SK-N-SH (cell line): ENCODE results near the gene FOXK1. TPM values are rescaled to one million over a fixed set of nuclear protein-coding genes. Genes with fewer than 3 reads are reported as not detected.

Experiments used
- CTCF ChIA-PET: fragments of 300-600, 350-600 bp; formaldehyde crosslinking; extraction: SDS; loops from one replicate; lab custom pipeline; 2021; lab: Yijun Ruan, JAX
- POLR2A ChIA-PET: fragments of 350-600 bp; sonication (Branson Sonifier 250); formaldehyde crosslinking; extraction: SDS; loops from one replicate; lab custom pipeline; 2020; ENCODE audit warnings: antibody characterized with exemption, inconsistent platforms; lab: Yijun Ruan, JAX
- DNase-seq: peaks from one replicate; pipeline ENCODE4 v3.0.0; 2012
- H2AFZ ChIP-seq: fragments of 200-600 bp; sonication (generic); 2 replicates; pipeline ENCODE4 v1.8.1; 2016; ENCODE audit warnings: antibody characterized with exemption, mild to moderate bottlenecking, low read depth
- H3F3A ChIP-seq: fragments of 200-600 bp; sonication (generic); replicated peaks from 2 replicates; pipeline ENCODE3; 2016; ENCODE audit warnings: antibody characterized with exemption, mild to moderate bottlenecking; ENCODE audit not compliant: insufficient read depth
- H3K27ac ChIP-seq, 2 experiments: fragments of 200-500 bp in 1 of 2; fragments of 200-600 bp in 1 of 2; sonication (Bioruptor generic) in 1 of 2; sonication (generic), shearing (Covaris generic) in 1 of 2; 2 replicates each; pipeline versions ENCODE4 v1.5.1 to v1.6.1; 2014 to 2016; ENCODE audit warnings: low read depth in 2 of 2, inconsistent platforms in 1 of 2, low read length in 1 of 2, mild to moderate bottlenecking in 1 of 2, mixed read lengths in 1 of 2
- H3K27me3 ChIP-seq: fragments of 200-600 bp; sonication (generic), shearing (Covaris generic); 2 replicates; pipeline ENCODE4 v1.6.1; 2016; ENCODE audit warnings: mixed run types; ENCODE audit not compliant: insufficient read depth
- H3K36me3 ChIP-seq, 2 experiments: fragments of 200-500 bp in 1 of 2; fragments of 200-600 bp in 1 of 2; sonication (Bioruptor generic) in 1 of 2; sonication (generic) in 1 of 2; replicated peaks in 1 of 2; 2 replicates each; pipeline versions ENCODE3 to v1.5.1; 2014 to 2016; ENCODE audit warnings: low read length in 1 of 2, mild to moderate bottlenecking in 1 of 2; ENCODE audit not compliant: insufficient read depth in 2 of 2, control insufficient read depth in 1 of 2
- H3K4me1 ChIP-seq, 2 experiments: fragments of 200-500 bp in 1 of 2; fragments of 200-600 bp in 1 of 2; sonication (Bioruptor generic) in 1 of 2; sonication (generic), shearing (Covaris generic) in 1 of 2; 2 replicates each; pipeline versions ENCODE4 v1.5.1 to v1.6.1; 2014 to 2016; ENCODE audit warnings: low read depth in 1 of 2, low read length in 1 of 2, mixed run types in 1 of 2; ENCODE audit not compliant: insufficient read depth in 2 of 2, control insufficient read depth in 1 of 2
- H3K4me2 ChIP-seq: fragments of 200-600 bp; sonication (generic), shearing (Covaris generic); 2 replicates; pipeline ENCODE4 v1.6.1; 2017; ENCODE audit warnings: mixed run types
- H3K4me3 ChIP-seq, 2 experiments: fragments of 200-500 bp in 1 of 2; fragments of 200-600 bp in 1 of 2; sonication (Bioruptor generic) in 1 of 2; sonication (generic), shearing (Covaris generic) in 1 of 2; 2 replicates each; pipeline versions ENCODE4 v1.5.1 to v1.8.1; 2014 to 2016; ENCODE audit warnings: low read depth in 2 of 2, inconsistent platforms in 1 of 2, low read length in 1 of 2, mild to moderate bottlenecking in 1 of 2, mixed read lengths in 1 of 2, moderate library complexity in 1 of 2
- H3K79me2 ChIP-seq: fragments of 200-600 bp; sonication (generic); 2 replicates; pipeline ENCODE4 v1.8.1; 2017; ENCODE audit warnings: mild to moderate bottlenecking; ENCODE audit not compliant: insufficient read depth
- H3K9ac ChIP-seq: fragments of 200-600 bp; sonication (generic); 2 replicates; pipeline ENCODE4 v1.6.1; 2017; ENCODE audit warnings: mixed run types
- H3K9me2 ChIP-seq: fragments of 200-600 bp; sonication (generic); 2 replicates; pipeline ENCODE4 v1.6.1; 2017; ENCODE audit warnings: mixed run types
- H3K9me3 ChIP-seq: fragments of 200-600 bp; sonication (generic); 2 replicates; pipeline ENCODE4 v1.6.1; 2017; ENCODE audit warnings: mixed run types, mild to moderate bottlenecking, moderate library complexity
- H4K20me1 ChIP-seq: fragments of 200-600 bp; sonication (generic); 2 replicates; pipeline ENCODE4 v1.6.1; 2017; ENCODE audit warnings: mild to moderate bottlenecking, mixed run types; ENCODE audit not compliant: insufficient read depth
- CHD2 ChIP-seq: fragments of 150-350 bp; IDR thresholded peaks from 2 replicates; pipeline ENCODE4 v1.6.1; 2018; ENCODE audit warnings: low read length; ENCODE audit not compliant: partially characterized antibody
- EZH2phosphoT487 ChIP-seq: fragments of 200-600 bp; sonication (generic); IDR thresholded peaks from 2 replicates; pipeline ENCODE4 v1.6.1; 2017; ENCODE audit warnings: low read depth, mixed run types, mild to moderate bottlenecking, antibody characterized with exemption, moderate library complexity, borderline replicate concordance
- FOXJ3 ChIP-seq: sonication (generic); formaldehyde crosslinking; IDR thresholded peaks from 2 replicates; pipeline ENCODE4 v1.5.1; 2020; ENCODE audit warnings: mild to moderate bottlenecking, missing genetic modification reagents
- MXI1 ChIP-seq: IDR thresholded peaks from 2 replicates; pipeline ENCODE4 v1.6.1; 2012; ENCODE audit warnings: mild to moderate bottlenecking, low read depth, low read length, improper control_type of control experiment
- NFIC ChIP-seq: IDR thresholded peaks from 2 replicates; pipeline ENCODE4 v1.4.0; 2012; ENCODE audit warnings: borderline replicate concordance
- POLR2AphosphoS5 ChIP-seq: IDR thresholded peaks from 2 replicates; pipeline ENCODE4 v1.6.1; 2012; ENCODE audit warnings: low read depth, low read length
- RAD21 ChIP-seq: IDR thresholded peaks from 2 replicates; pipeline ENCODE4 v1.6.1; 2012; ENCODE audit warnings: mild to moderate bottlenecking, low read length
- RFX5 ChIP-seq: IDR thresholded peaks from 2 replicates; pipeline ENCODE4 v1.6.1; 2012; ENCODE audit warnings: mild to moderate bottlenecking, improper control_type of control experiment, low read length
- TAF1 ChIP-seq: IDR thresholded peaks from 2 replicates; pipeline ENCODE4 v1.6.1; 2012; ENCODE audit warnings: low read depth, mild to moderate bottlenecking, low read length, moderate library complexity, borderline replicate concordance
- WGBS: methylation state at CpG from one replicate; pipeline ENCODE4 v1.1.6; 2017; ENCODE audit warnings: low lambda C conversion rate; 5-methylcytosine and 5-hydroxymethylcytosine counted together
- polyA plus RNA-seq, 3 experiments: library from polyadenylated mRNA; depleted of rRNA; stranded (reverse); fragments of >200 nt; gene quantifications; 2 replicates each; pipeline ENCODE4 v1.2.3, GENCODE V29; 2012
- TF ChIP-seq, protein P1 (sequence below): fragments of 150-350 bp; IDR thresholded peaks from 2 replicates; pipeline ENCODE4 v1.6.1; 2016; ENCODE audit warnings: mild to moderate bottlenecking, low read depth, low read length
- TF ChIP-seq, protein P2 (sequence below): IDR thresholded peaks from 2 replicates; pipeline ENCODE4 v1.4.0; 2012; ENCODE audit warnings: low read depth
- TF ChIP-seq, protein P3 (sequence below): IDR thresholded peaks from 2 replicates; pipeline ENCODE4 v1.4.0; 2012; ENCODE audit warnings: low read depth, borderline replicate concordance
- TF ChIP-seq, protein P4 (sequence below): fragments of 150-350 bp; IDR thresholded peaks from 2 replicates; pipeline ENCODE4 v1.6.1; 2017; ENCODE audit warnings: antibody characterized with exemption, low read length, low read depth, borderline replicate concordance

FOXK1 gene
- polyA plus RNA-seq, 1 of the 3 experiments (the other 2 are of a cell fraction): 4.7 TPM

DNA sequence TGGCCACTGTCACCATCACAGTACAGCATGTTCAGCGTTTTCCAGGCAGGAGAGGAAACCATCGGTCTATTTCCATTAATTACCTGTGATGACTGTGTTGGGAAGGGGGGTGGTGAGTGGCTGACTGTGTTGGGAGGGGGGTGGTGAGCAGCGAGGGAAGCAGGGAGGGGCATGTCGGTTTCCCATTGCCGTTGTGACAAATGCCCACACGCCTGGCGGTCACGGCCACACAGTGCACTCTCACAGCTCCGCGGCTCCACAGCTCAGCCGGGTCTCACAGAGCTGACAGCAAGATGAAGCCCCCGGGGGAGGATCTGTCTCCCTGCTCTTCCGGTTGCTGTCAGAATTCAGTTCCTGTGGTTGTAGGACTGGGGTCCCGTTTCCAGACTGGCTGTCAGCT is 132.3 kb downstream of the FOXK1 start:
- Histone ChIP-seq H3K36me3 (no peaks in the 10 kb centered on the region), H3K9me2 (no peaks in the 10 kb centered on the region), H3K4me1 (no peaks in the 10 kb centered on the region), H3F3A (no peaks in the 10 kb centered on the region), H3K4me2 (no peak overlapping the region), H3K4me3 (no peak overlapping the region), H3K27me3 (no peaks in the 10 kb centered on the region), H3K79me2 (no peaks in the 10 kb centered on the region), H4K20me1 (no peaks in the 10 kb centered on the region), H3K9me3 (no peaks in the 10 kb centered on the region), H3K27ac (no peak overlapping the region), H2AFZ (no peak overlapping the region), H3K9ac (no peak overlapping the region)
- POLR2A ChIA-PET: no interaction called here
- peak; percentile 24 for DNase-seq
- 91% methylated on average over 14 of the region's 14 CpGs for WGBS
- no peak for TF ChIP-seq NFIC
- no peak for TF ChIP-seq RFX5
- TF ChIP-seq, protein P1, sequence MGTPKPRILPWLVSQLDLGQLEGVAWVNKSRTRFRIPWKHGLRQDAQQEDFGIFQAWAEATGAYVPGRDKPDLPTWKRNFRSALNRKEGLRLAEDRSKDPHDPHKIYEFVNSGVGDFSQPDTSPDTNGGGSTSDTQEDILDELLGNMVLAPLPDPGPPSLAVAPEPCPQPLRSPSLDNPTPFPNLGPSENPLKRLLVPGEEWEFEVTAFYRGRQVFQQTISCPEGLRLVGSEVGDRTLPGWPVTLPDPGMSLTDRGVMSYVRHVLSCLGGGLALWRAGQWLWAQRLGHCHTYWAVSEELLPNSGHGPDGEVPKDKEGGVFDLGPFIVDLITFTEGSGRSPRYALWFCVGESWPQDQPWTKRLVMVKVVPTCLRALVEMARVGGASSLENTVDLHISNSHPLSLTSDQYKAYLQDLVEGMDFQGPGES: no peak
- CTCF ChIA-PET: interaction anchor here (0.6 to 6.6 kb wide), 4 partner anchors 15 to 69 kb away, joined by 3 to 38 read pairs (median 16); partner anchors contain the start of gene RADIL

DNA sequence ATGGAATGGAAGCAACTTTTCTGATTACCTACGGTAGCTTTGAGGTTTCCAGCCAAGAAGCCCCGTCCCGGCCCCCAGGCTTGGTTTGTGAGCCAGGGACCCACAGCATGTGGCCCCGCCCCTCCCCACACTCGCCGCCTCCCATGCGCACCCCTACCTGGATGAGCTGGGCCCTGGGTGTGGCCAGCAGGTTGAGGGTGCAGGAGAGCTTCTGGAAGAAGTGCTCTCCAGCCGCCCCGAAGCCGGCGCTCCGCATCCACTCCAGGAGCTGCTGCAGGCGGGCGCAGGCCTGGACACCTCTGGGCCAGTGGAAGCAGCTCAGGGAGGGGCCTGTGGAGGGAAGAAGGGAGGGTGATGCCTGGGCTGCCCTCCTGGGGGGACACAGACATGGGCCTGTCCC is 133.0 kb downstream of the FOXK1 start:
- H3K9me3 ChIP-seq: no peaks in the 10 kb centered on the region
- H2AFZ ChIP-seq: no peak overlapping the region
- no peaks in the 10 kb centered on the region for H3K4me1 ChIP-seq
- 96% methylated on average over 14 of the region's 14 CpGs for WGBS
- no peaks in the 10 kb centered on the region for H4K20me1 ChIP-seq
- H3K27me3 ChIP-seq: no peaks in the 10 kb centered on the region
- no peaks in the 10 kb centered on the region for H3K9me2 ChIP-seq
- POLR2A ChIA-PET: no interaction called here
- CTCF ChIA-PET: interaction anchor here (0.6 to 6.6 kb wide), 4 partner anchors 15 to 68 kb away, joined by 3 to 38 read pairs (median 16); partner anchors contain the start of gene RADIL
- DNase-seq: no peak
- H3K4me2 ChIP-seq: no peak overlapping the region
- H3K36me3 ChIP-seq: no peaks in the 10 kb centered on the region
- H3K79me2 ChIP-seq: no peaks in the 10 kb centered on the region
- H3K27ac ChIP-seq: no peak overlapping the region
- TF ChIP-seq POLR2AphosphoS5 (no peak), TAF1 (no peak), FOXJ3 (no peak), RAD21 (no peak), CHD2 (no peak), RFX5 (no peak)
- TF ChIP-seq, protein P2, sequence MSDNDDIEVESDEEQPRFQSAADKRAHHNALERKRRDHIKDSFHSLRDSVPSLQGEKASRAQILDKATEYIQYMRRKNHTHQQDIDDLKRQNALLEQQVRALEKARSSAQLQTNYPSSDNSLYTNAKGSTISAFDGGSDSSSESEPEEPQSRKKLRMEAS: no peak
- TF ChIP-seq, all 33 proteins: peak for 0
- H3F3A ChIP-seq: no peaks in the 10 kb centered on the region
- no peak overlapping the region for H3K9ac ChIP-seq
- no peak overlapping the region for H3K4me3 ChIP-seq

DNA sequence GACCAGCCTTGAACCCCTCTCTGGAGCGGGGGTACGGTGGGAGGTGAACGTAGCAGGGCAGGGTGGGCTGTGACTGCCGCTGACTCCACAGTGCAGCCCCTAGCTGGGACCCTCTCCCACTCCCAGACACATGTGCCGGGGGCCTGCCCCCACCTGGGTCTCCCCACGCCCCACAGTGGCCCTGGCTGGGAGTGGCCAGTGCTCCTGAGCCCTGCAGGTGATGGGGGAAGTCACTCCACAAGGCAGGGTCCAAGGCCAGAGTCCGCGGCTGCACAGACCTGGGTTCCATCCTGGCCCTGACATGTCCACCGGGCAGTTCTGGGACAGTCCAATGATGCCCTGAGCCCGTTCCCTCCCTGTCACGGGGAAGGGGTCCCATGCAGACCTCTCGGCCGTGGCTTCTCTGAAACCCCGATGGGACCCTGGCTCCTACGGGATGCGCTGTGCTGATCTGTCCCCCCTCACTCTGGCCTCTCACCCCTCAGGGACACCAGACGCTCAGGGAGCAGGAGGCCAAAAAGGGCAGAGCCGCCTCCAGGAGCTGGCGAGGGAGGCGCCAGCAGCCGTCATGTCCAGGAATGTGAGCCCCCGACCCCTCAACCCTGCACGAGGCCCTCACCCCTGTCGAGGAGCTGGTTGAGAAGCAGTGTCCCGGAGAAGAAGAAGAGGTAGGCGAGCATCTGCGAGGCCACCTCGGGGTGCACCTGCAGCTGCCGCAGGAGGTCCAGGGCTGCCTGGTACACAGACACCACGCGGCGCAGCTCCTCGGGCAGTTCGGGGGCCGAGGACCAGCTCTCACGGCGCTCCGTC is 133.7 kb downstream of the FOXK1 start:
- CTCF ChIA-PET: interaction anchor here (0.9 to 6.6 kb wide), 4 partner anchors 14 to 324 kb away, joined by 3 to 38 read pairs (median 22); partner anchors contain the start of gene RADIL
- 92% methylated on average over 28 of the region's 38 CpGs for WGBS
- H3K79me2 ChIP-seq: no peaks in the 10 kb centered on the region
- no peaks in the 10 kb centered on the region for H3F3A ChIP-seq
- no peak overlapping the region for H3K4me2 ChIP-seq
- no peak overlapping the region for H3K4me3 ChIP-seq
- H3K4me1 ChIP-seq: no peaks in the 10 kb centered on the region
- no peak overlapping the region for H3K9ac ChIP-seq
- no peak overlapping the region for H3K27ac ChIP-seq
- no peaks in the 10 kb centered on the region for H3K9me3 ChIP-seq
- DNase-seq: peak; percentile 39
- POLR2A ChIA-PET: no interaction called here
- H4K20me1 ChIP-seq: no peaks in the 10 kb centered on the region
- no peaks in the 10 kb centered on the region for H3K36me3 ChIP-seq
- no peak overlapping the region for H2AFZ ChIP-seq
- no peaks in the 10 kb centered on the region for H3K27me3 ChIP-seq
- H3K9me2 ChIP-seq: no peaks in the 10 kb centered on the region
- TF ChIP-seq, protein P3, sequence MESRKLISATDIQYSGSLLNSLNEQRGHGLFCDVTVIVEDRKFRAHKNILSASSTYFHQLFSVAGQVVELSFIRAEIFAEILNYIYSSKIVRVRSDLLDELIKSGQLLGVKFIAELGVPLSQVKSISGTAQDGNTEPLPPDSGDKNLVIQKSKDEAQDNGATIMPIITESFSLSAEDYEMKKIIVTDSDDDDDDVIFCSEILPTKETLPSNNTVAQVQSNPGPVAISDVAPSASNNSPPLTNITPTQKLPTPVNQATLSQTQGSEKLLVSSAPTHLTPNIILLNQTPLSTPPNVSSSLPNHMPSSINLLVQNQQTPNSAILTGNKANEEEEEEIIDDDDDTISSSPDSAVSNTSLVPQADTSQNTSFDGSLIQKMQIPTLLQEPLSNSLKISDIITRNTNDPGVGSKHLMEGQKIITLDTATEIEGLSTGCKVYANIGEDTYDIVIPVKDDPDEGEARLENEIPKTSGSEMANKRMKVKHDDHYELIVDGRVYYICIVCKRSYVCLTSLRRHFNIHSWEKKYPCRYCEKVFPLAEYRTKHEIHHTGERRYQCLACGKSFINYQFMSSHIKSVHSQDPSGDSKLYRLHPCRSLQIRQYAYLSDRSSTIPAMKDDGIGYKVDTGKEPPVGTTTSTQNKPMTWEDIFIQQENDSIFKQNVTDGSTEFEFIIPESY: no peak
- no peak for TF ChIP-seq RAD21
- no peak for TF ChIP-seq MXI1
- no peak for TF ChIP-seq TAF1
- TF ChIP-seq, protein P4, sequence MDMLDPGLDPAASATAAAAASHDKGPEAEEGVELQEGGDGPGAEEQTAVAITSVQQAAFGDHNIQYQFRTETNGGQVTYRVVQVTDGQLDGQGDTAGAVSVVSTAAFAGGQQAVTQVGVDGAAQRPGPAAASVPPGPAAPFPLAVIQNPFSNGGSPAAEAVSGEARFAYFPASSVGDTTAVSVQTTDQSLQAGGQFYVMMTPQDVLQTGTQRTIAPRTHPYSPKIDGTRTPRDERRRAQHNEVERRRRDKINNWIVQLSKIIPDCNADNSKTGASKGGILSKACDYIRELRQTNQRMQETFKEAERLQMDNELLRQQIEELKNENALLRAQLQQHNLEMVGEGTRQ: no peak
- TF ChIP-seq NFIC: no peak
- TF ChIP-seq EZH2phosphoT487: no peak
